Measurements from ENCODE around the gene SRCAP. TPM values are rescaled to one million over a fixed set of nuclear protein-coding genes. Genes with fewer than 3 reads are reported as not detected.

The SRCAP gene
- polyA plus RNA-seq, 1 donor (not counting 4 experiments of a cell fraction or from before 2014, with no cell fraction given), result 1.4 TPM

GRCh38 chr16:30769379-30770089 lies 70.6 kb downstream of the SRCAP start:
- DNase-seq (ENCODE audit: low read depth, low spot score) (no peak), FAIRE-seq (no peak)
- no peak overlapping the region for H3K27ac ChIP-seq (ENCODE audit: control insufficient read depth, insufficient read depth, low read length)
- H3K36me3 ChIP-seq (ENCODE audit: control insufficient read depth in 2 of 2, extremely low read depth in 1 of 2, insufficient read depth in 2 of 2, low read length in 2 of 2), result peaks cover 53 to 58% of the 10 kb centered on the region in 2 experiments
- H3K4me2 ChIP-seq (ENCODE audit: control insufficient read depth, extremely low read depth, insufficient read depth, low read depth, low read length), result no peak overlapping the region
- no peak for TF ChIP-seq CTCF (optimal IDR thresholded peaks at IDR 0.05 in 1 of 3, IDR thresholded peaks at IDR 0.05 in 1 of 3, conservative IDR thresholded peaks at IDR 0.05 in 1 of 3; ENCODE audit: extremely low read depth in 1 of 3, insufficient read depth in 2 of 3, low read length in 3 of 3)
- no peak overlapping the region for H3K9ac ChIP-seq (ENCODE audit: control insufficient read depth, extremely low read depth, insufficient read depth, low read length)
- no peaks in the 10 kb centered on the region for H3K27me3 ChIP-seq (ENCODE audit: control insufficient read depth, extremely low read depth, insufficient read depth, low read length)
- no peaks in the 10 kb centered on the region for H3K4me1 ChIP-seq (ENCODE audit: control insufficient read depth, extremely low read depth, insufficient read depth, low read length)
- no peaks in the 10 kb centered on the region for H3K9me3 ChIP-seq (ENCODE audit: control insufficient read depth, low read depth, low read length)
- H3K4me3 ChIP-seq (ENCODE audit: control insufficient read depth in 2 of 3, extremely low read depth in 1 of 3, insufficient read depth in 2 of 3, low read depth in 1 of 3, low read length in 3 of 3), result no peak overlapping the region
- H3K79me2 ChIP-seq (ENCODE audit: control insufficient read depth, insufficient read depth, low read length), result peaks cover 2% of the 10 kb centered on the region
- no peaks in the 10 kb centered on the region for H4K20me1 ChIP-seq (ENCODE audit: control insufficient read depth, extremely low read depth, insufficient read depth, low read length)
- no peaks in the 10 kb centered on the region for H3K9me1 ChIP-seq (ENCODE audit: control insufficient read depth, extremely low read depth, insufficient read depth, low read length)
- H2AFZ ChIP-seq (ENCODE audit: control insufficient read depth, low read length), result no peak overlapping the region
- dilution Hi-C loops (cut with MboI; ENCODE audit: extremely low pct_ligation_motif_present, low sequenced_read_pairs), result no loop called here

- dilution Hi-C loops (cut with MboI; ENCODE audit: extremely low pct_ligation_motif_present, low sequenced_read_pairs), result no loop called here
- H3K9me1 ChIP-seq (ENCODE audit: control insufficient read depth, extremely low read depth, insufficient read depth, low read length), result no peaks in the 10 kb centered on the region
- FAIRE-seq (no peak), DNase-seq (ENCODE audit: low read depth, low spot score) (no peak)
- H2AFZ ChIP-seq (ENCODE audit: control insufficient read depth, low read length), result no peak overlapping the region
- peaks cover 37 to 41% of the 10 kb centered on the region in 2 experiments for H3K36me3 ChIP-seq (ENCODE audit: control insufficient read depth in 2 of 2, extremely low read depth in 1 of 2, insufficient read depth in 2 of 2, low read length in 2 of 2)
- TF ChIP-seq EZH2 (IDR thresholded peaks at IDR 0.05; ENCODE audit: low read length) (no peak), CTCF (optimal IDR thresholded peaks at IDR 0.05 in 1 of 3, IDR thresholded peaks at IDR 0.05 in 1 of 3, conservative IDR thresholded peaks at IDR 0.05 in 1 of 3; ENCODE audit: extremely low read depth in 1 of 3, insufficient read depth in 2 of 3, low read length in 3 of 3) (no peak)
- H3K9me3 ChIP-seq (ENCODE audit: control insufficient read depth, low read depth, low read length), result no peaks in the 10 kb centered on the region
- no peak overlapping the region for H3K27ac ChIP-seq (ENCODE audit: control insufficient read depth, insufficient read depth, low read length)
- H3K9ac ChIP-seq (ENCODE audit: control insufficient read depth, extremely low read depth, insufficient read depth, low read length), result no peak overlapping the region
- no peak overlapping the region for H3K4me2 ChIP-seq (ENCODE audit: control insufficient read depth, extremely low read depth, insufficient read depth, low read depth, low read length)
- no peak overlapping the region for H3K4me3 ChIP-seq (ENCODE audit: control insufficient read depth in 2 of 3, extremely low read depth in 1 of 3, insufficient read depth in 2 of 3, low read depth in 1 of 3, low read length in 3 of 3)
- peaks cover 9% of the 10 kb centered on the region for H3K4me1 ChIP-seq (ENCODE audit: control insufficient read depth, extremely low read depth, insufficient read depth, low read length)
- H3K27me3 ChIP-seq (ENCODE audit: control insufficient read depth, extremely low read depth, insufficient read depth, low read length), result no peaks in the 10 kb centered on the region
- no peaks in the 10 kb centered on the region for H3K79me2 ChIP-seq (ENCODE audit: control insufficient read depth, insufficient read depth, low read length)
- H4K20me1 ChIP-seq (ENCODE audit: control insufficient read depth, extremely low read depth, insufficient read depth, low read length), result no peaks in the 10 kb centered on the region
These were observed 72.8 kb downstream of the SRCAP start for GRCh38 chr16:30771726-30772125.

Data from keratinocyte (primary cell).